Measurements from ENCODE around the gene GAK. TPM values are rescaled to one million over a fixed set of nuclear protein-coding genes. Genes with fewer than 3 reads are reported as not detected.

Gene GAK
- total RNA-seq, 2 experiments from 2014 or later: 155 to 163 TPM

DNA sequence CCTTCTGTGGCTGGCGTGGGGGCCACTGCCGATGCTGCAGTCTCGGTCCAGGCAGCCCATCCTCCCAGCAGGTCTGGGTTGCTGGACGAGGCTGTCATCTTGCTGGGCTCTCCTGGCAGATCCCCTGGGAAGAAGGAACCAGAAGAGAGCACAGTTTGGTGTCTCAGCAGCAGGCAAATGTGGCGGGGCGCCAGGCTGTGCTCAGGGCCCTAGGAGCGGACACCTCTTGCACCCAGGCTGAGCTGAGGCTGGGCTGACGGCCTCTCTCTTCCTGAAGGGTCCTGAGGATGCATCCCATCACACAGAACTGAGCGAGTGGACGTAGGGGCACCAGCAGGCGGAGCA, 67.0 kb downstream of the GAK start:
- CTCF ChIA-PET: no interaction called here

GRCh38 chr4:864456-865120, 67.5 kb downstream of the GAK start:
- peaks cover 65% of the 10 kb centered on the region for H3K36me3 Mint-ChIP-seq (ENCODE audit: low read depth)
- POLR2A ChIA-PET: no interaction called here
- CTCF ChIA-PET: no interaction called here
- no peaks in the 10 kb centered on the region for H3K4me1 Mint-ChIP-seq (ENCODE audit: low read depth)
- H3K27me3 Mint-ChIP-seq (ENCODE audit: low read depth): no peaks in the 10 kb centered on the region
- DNase-seq: no peak
- H3K4me3 Mint-ChIP-seq: no peak overlapping the region
- no peak for ATAC-seq
- H3K9me3 Mint-ChIP-seq (ENCODE audit: insufficient read depth): no peaks in the 10 kb centered on the region
- H3K27ac Mint-ChIP-seq: no peak overlapping the region

More for the DNA sequence above, 67.0 kb downstream of the GAK start:
- no peak overlapping the region for H3K27ac Mint-ChIP-seq
- no peaks in the 10 kb centered on the region for H3K4me1 Mint-ChIP-seq (ENCODE audit: low read depth)
- DNase-seq (no peak), ATAC-seq (no peak)
- no peaks in the 10 kb centered on the region for H3K27me3 Mint-ChIP-seq (ENCODE audit: low read depth)
- no peaks in the 10 kb centered on the region for H3K9me3 Mint-ChIP-seq (ENCODE audit: insufficient read depth)
- H3K36me3 Mint-ChIP-seq (ENCODE audit: low read depth): peaks cover 65% of the 10 kb centered on the region
- POLR2A ChIA-PET: no interaction called here
- H3K4me3 Mint-ChIP-seq: no peak overlapping the region

DNA sequence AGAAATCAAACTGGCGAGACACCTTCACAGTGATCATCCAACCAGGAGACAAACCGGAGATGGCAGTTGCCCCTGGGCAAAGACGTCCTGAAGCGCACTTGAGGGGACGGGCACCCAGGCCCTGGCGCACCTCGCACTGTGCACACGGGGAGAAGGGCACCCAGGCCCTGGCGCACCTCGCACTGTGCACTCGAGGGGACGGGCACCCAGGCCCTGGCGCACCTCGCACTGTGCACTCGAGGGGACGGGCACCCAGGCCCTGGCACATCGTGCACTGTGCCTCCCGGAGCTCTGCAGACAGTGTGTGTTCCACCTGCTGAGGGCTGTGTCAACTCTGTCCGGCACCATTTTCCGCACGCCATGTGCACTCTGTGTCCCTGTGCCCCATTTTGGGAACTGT, 71.6 kb downstream of the GAK start:
- Mint-ChIP-seq H3K27ac (no peak overlapping the region), H3K4me3 (no peak overlapping the region), H3K4me1 (ENCODE audit: low read depth) (peaks cover 13% of the 10 kb centered on the region), H3K36me3 (ENCODE audit: low read depth) (peaks cover 79% of the 10 kb centered on the region), H3K9me3 (ENCODE audit: insufficient read depth) (peaks cover 20% of the 10 kb centered on the region), H3K27me3 (ENCODE audit: low read depth) (no peaks in the 10 kb centered on the region)
- POLR2A ChIA-PET: no interaction called here
- DNase-seq: no peak
- CTCF ChIA-PET: no interaction called here
- ATAC-seq: no peak

GRCh38 chr4:859496-859895, 72.6 kb downstream of the GAK start:
- no peak for DNase-seq
- ATAC-seq: no peak
- no peak overlapping the region for H3K4me3 Mint-ChIP-seq
- no peaks in the 10 kb centered on the region for H3K27me3 Mint-ChIP-seq (ENCODE audit: low read depth)
- peaks cover 84% of the 10 kb centered on the region for H3K36me3 Mint-ChIP-seq (ENCODE audit: low read depth)
- peaks cover 13% of the 10 kb centered on the region for H3K4me1 Mint-ChIP-seq (ENCODE audit: low read depth)
- POLR2A ChIA-PET: no interaction called here
- no peak overlapping the region for H3K27ac Mint-ChIP-seq
- H3K9me3 Mint-ChIP-seq (ENCODE audit: insufficient read depth): peaks cover 25% of the 10 kb centered on the region
- CTCF ChIA-PET: no interaction called here

GRCh38 chr4:858831-859451, 73.2 kb downstream of the GAK start:
- Mint-ChIP-seq H3K27ac (no peak overlapping the region), H3K9me3 (ENCODE audit: insufficient read depth) (peaks cover 25% of the 10 kb centered on the region), H3K4me3 (no peak overlapping the region), H3K4me1 (ENCODE audit: low read depth) (peaks cover 13% of the 10 kb centered on the region), H3K27me3 (ENCODE audit: low read depth) (no peaks in the 10 kb centered on the region), H3K36me3 (ENCODE audit: low read depth) (peaks cover 86% of the 10 kb centered on the region)
- no peak for DNase-seq
- ChIA-PET POLR2A (no interaction called here), CTCF (no interaction called here)
- no peak for ATAC-seq

DNA sequence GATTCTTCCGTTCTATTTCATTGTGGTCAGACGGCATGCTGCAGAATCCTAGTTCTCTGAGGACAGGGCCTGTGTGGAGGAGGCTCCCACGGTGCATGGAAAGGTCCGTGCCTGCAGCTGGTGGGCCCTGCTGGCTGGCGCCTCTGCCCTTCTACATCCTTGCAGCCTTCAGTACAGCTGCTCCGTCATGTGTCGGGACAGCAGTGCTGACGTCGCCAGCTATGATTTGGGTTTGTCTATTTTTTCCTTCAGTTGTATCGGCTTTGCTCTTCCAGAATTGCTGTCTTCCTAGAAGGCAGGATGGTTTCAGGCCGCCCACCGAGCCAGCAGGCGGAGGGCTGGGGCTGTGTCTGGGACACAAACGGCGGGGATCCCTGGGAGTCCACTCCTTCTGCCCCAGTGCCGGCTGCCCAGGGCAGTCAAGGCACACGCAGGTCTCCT, 74.1 kb downstream of the GAK start:
- Mint-ChIP-seq H3K27ac (peak overlapping the region; percentile 46), H3K36me3 (ENCODE audit: low read depth) (peaks cover 87% of the 10 kb centered on the region), H3K27me3 (ENCODE audit: low read depth) (no peaks in the 10 kb centered on the region), H3K4me1 (ENCODE audit: low read depth) (peaks cover 13% of the 10 kb centered on the region), H3K9me3 (ENCODE audit: insufficient read depth) (peaks cover 25% of the 10 kb centered on the region), H3K4me3 (no peak overlapping the region)
- DNase-seq (no peak), ATAC-seq (no peak)
- POLR2A ChIA-PET: interaction anchor here (0.6 kb wide), 1 partner anchor 113 kb away, joined by 3 read pairs; no protein-coding TSS in a partner anchor
- CTCF ChIA-PET: no interaction called here

DNA sequence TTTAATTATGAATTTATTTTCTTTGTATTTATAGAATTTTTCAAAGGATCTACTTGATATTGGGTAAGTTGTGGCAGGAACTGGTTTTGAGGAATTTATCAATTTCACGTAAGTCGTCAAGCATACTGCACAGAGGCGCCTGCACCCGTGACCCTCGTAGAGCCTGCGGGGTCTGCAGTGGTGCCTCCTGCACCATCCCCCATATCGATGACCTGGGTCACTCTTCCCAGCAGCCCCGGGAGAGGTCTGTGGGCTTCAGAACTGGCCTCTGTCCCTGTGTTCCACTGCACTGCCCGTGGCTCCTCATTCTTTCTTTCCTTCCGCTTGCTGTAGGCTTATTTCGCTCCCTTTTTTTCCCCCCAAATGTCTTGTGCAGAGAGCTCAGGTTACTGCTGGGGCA, 74.7 kb downstream of the GAK start:
- no peak for ATAC-seq
- Mint-ChIP-seq H3K4me3 (no peak overlapping the region), H3K27ac (peak overlapping the region; percentile 46), H3K4me1 (ENCODE audit: low read depth) (peaks cover 13% of the 10 kb centered on the region), H3K9me3 (ENCODE audit: insufficient read depth) (peaks cover 25% of the 10 kb centered on the region), H3K27me3 (ENCODE audit: low read depth) (no peaks in the 10 kb centered on the region), H3K36me3 (ENCODE audit: low read depth) (peaks cover 86% of the 10 kb centered on the region)
- no peak for DNase-seq
- POLR2A ChIA-PET: interaction anchor here (0.6 kb wide), 1 partner anchor 114 kb away, joined by 3 read pairs; no protein-coding TSS in a partner anchor
- CTCF ChIA-PET: no interaction called here

- Mint-ChIP-seq H3K4me1 (ENCODE audit: low read depth) (peaks cover 13% of the 10 kb centered on the region), H3K4me3 (no peak overlapping the region), H3K27ac (peak overlapping the region; percentile 78), H3K9me3 (ENCODE audit: insufficient read depth) (peaks cover 25% of the 10 kb centered on the region), H3K36me3 (ENCODE audit: low read depth) (peaks cover 77% of the 10 kb centered on the region), H3K27me3 (ENCODE audit: low read depth) (no peaks in the 10 kb centered on the region)
- CTCF ChIA-PET: interaction anchor here (0.7 kb wide), 1 partner anchor 258 kb away, joined by 8 read pairs; no protein-coding TSS in a partner anchor
- POLR2A ChIA-PET: interaction anchor here (1.0 kb wide), 1 partner anchor 23 kb away, joined by 3 read pairs; no protein-coding TSS in a partner anchor
- ATAC-seq: no peak
- DNase-seq: no peak
These were observed 75.8 kb downstream of the GAK start for GRCh38 chr4:856225-856901.

GRCh38 chr4:855880-856224, 76.3 kb downstream of the GAK start:
- ATAC-seq (no peak), DNase-seq (no peak)
- peaks cover 25% of the 10 kb centered on the region for H3K9me3 Mint-ChIP-seq (ENCODE audit: insufficient read depth)
- H3K4me3 Mint-ChIP-seq: no peak overlapping the region
- no peaks in the 10 kb centered on the region for H3K27me3 Mint-ChIP-seq (ENCODE audit: low read depth)
- H3K36me3 Mint-ChIP-seq (ENCODE audit: low read depth): peaks cover 80% of the 10 kb centered on the region
- peak overlapping the region; percentile 78 for H3K27ac Mint-ChIP-seq
- H3K4me1 Mint-ChIP-seq (ENCODE audit: low read depth): peaks cover 13% of the 10 kb centered on the region
- CTCF ChIA-PET: interaction anchor here (0.7 kb wide), 1 partner anchor 259 kb away, joined by 8 read pairs; no protein-coding TSS in a partner anchor
- POLR2A ChIA-PET: interaction anchor here (1.0 kb wide), 1 partner anchor 23 kb away, joined by 3 read pairs; no protein-coding TSS in a partner anchor

DNA sequence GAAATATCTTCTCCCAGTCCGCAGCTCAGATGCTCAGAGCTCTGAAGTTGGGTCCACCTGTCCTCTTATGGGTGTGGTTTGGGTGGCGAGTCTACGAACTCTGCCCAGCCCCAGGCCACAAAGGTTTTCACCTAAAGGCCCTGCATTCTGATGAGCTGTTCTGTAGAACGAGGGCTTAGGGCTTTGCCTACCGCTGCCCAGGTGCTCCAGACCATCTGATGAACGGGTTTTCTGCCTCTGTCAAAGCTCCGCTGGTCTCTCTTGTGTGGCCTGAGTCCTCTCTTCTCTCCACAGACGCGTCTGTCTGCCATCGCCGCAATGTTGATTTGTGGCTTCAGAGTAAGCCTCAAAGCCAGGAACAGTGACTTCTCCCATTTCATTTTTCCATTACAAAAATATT, 77.8 kb downstream of the GAK start:
- Mint-ChIP-seq H3K9me3 (ENCODE audit: insufficient read depth) (peaks cover 25% of the 10 kb centered on the region), H3K4me3 (no peak overlapping the region), H3K27ac (no peak overlapping the region), H3K36me3 (ENCODE audit: low read depth) (peaks cover 72% of the 10 kb centered on the region), H3K27me3 (ENCODE audit: low read depth) (no peaks in the 10 kb centered on the region), H3K4me1 (ENCODE audit: low read depth) (peaks cover 13% of the 10 kb centered on the region)
- CTCF ChIA-PET: no interaction called here
- DNase-seq (no peak), ATAC-seq (no peak)
- POLR2A ChIA-PET: no interaction called here

- Mint-ChIP-seq H3K27me3 (ENCODE audit: low read depth) (no peaks in the 10 kb centered on the region), H3K36me3 (ENCODE audit: low read depth) (peaks cover 69% of the 10 kb centered on the region), H3K4me1 (ENCODE audit: low read depth) (peaks cover 13% of the 10 kb centered on the region), H3K27ac (no peak overlapping the region), H3K9me3 (ENCODE audit: insufficient read depth) (peaks cover 22% of the 10 kb centered on the region), H3K4me3 (no peak overlapping the region)
- DNase-seq (no peak), ATAC-seq (no peak)
- ChIA-PET POLR2A (no interaction called here), CTCF (no interaction called here)
These were observed 78.7 kb downstream of the GAK start for GRCh38 chr4:853416-853781.

- Mint-ChIP-seq H3K27ac (no peak overlapping the region), H3K4me3 (no peak overlapping the region), H3K4me1 (ENCODE audit: low read depth) (peaks cover 6% of the 10 kb centered on the region), H3K9me3 (ENCODE audit: insufficient read depth) (peaks cover 8% of the 10 kb centered on the region), H3K27me3 (ENCODE audit: low read depth) (no peaks in the 10 kb centered on the region), H3K36me3 (ENCODE audit: low read depth) (peaks cover 63% of the 10 kb centered on the region)
- DNase-seq (no peak), ATAC-seq (no peak)
- POLR2A ChIA-PET: no interaction called here
- CTCF ChIA-PET: no interaction called here
These were observed 80.2 kb downstream of the GAK start for GRCh38 chr4:851701-852430.

All from activated CD8-positive, alpha-beta T cell treated with anti-CD3 and anti-CD28 coated beads, Interleukin-2, amount 10 ng/mL, durations not matched to agents 7 days and 5 days (primary cell).